ENCODE data around the gene GPX3. TPM values are rescaled to one million over a fixed set of nuclear protein-coding genes. Genes with fewer than 3 reads are reported as not detected.

GPX3 gene
- polyA plus RNA-seq, 1 of the 3 experiments (the other 2 are of a cell fraction) = 3.2 TPM

DNA sequence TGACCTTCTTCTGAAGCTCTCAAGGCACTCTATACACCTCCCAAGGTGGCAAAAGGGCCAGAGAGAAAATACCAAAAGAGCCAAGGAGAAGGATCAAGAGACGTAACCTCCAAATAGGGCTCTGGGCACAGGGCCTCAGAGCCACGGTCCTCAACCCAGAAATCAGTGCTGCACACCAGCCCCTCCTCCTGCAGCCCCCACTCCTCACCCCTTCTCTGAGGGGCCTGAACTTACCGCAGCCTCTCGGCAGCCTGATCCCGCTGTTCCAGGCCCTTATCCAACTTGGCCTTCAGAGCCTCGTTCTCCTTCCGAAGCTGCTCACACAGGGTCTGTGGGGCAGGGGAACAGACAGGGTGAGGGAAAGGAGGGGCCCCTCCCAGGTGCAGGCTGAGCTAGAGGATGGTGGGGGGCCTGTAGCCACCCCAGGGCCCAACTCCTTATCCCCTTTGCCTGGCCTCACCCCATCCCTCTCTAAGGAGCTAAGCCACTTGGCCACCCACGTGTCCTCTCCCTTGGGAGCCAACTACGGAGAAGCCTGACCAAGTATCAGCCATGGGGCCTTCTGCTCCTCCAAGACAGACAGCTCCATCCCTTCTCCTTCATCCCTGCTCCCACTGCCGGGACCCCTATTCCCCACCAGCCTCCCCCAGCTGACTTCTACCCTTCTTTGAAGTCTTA lies 31.7 kb downstream of the GPX3 start:
- Histone ChIP-seq H3K9ac (no peak overlapping the region), H3K36me3 (replicated peaks in 1 of 2; ENCODE audit: control insufficient read depth in 1 of 2, insufficient read depth in 2 of 2, low read length in 1 of 2) (peaks cover 4 to 31% of the 10 kb centered on the region in 2 experiments), H3K4me1 (ENCODE audit: control insufficient read depth in 1 of 2, insufficient read depth in 2 of 2, low read depth in 1 of 2, low read length in 1 of 2) (no peaks in the 10 kb centered on the region), H2AFZ (ENCODE audit: low read depth) (no peak overlapping the region), H3K27me3 (ENCODE audit: insufficient read depth) (no peaks in the 10 kb centered on the region), H3K79me2 (ENCODE audit: insufficient read depth) (no peaks in the 10 kb centered on the region), H3K9me3 (no peaks in the 10 kb centered on the region), H3K4me2 (no peak overlapping the region), H4K20me1 (ENCODE audit: insufficient read depth) (no peaks in the 10 kb centered on the region), H3F3A (replicated peaks; ENCODE audit: insufficient read depth) (no peaks in the 10 kb centered on the region), H3K4me3 (ENCODE audit: low read depth in 2 of 2, low read length in 1 of 2) (no peak overlapping the region; a peak in 1 of 4 replicates), H3K9me2 (no peaks in the 10 kb centered on the region), H3K27ac (ENCODE audit: low read depth in 2 of 2, low read length in 1 of 2) (no peak overlapping the region)
- 92% methylated on average over 10 of the region's 10 CpGs for WGBS (ENCODE audit: low lambda C conversion rate)
- DNase-seq = no peak
- TF ChIP-seq RAD21 (IDR thresholded peaks at IDR 0.05; ENCODE audit: low read length) = no peak
- no peak for TF ChIP-seq MXI1 (IDR thresholded peaks at IDR 0.05; ENCODE audit: low read depth, low read length)
- TF ChIP-seq TAF1 (IDR thresholded peaks at IDR 0.05; ENCODE audit: borderline replicate concordance, low read depth, low read length) = no peak
- no peak for TF ChIP-seq ELF1 (IDR thresholded peaks at IDR 0.05)
- POLR2A ChIA-PET = interaction anchor here (1.3 to 1.9 kb wide), 3 partner anchors 63 to 201 kb away, joined by 3 to 6 read pairs (median 4); partner anchors contain the start of gene GM2A
- CTCF ChIA-PET = interaction anchor here (0.6 to 13.3 kb wide), 44 partner anchors 10 to 266 kb away, joined by 3 to 441 read pairs (median 6); partner anchors contain the start of genes ANXA6, GPX3 and TNIP1

DNA sequence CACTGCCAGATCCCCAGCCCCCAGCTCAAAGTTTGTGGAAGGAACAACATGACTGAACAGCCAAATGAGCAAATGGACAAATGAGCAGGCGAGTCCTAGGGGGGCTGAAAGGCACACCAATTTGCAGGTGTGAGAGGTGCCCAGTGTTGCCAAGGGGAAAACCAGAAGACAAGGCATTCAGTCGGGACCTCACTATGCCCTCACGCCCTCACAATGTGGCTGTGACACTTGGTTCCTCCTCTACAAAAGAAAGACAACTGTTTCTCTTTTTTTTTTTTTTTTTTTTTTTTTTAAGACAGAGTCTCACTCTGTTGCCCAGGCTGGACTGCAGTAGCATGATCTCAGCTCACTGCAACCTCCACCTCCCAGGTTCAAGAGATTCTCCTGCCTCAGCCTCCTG lies 32.4 kb downstream of the GPX3 start:
- H3K9me3 ChIP-seq = no peaks in the 10 kb centered on the region
- no peak overlapping the region for H2AFZ ChIP-seq (ENCODE audit: low read depth)
- H4K20me1 ChIP-seq (ENCODE audit: insufficient read depth) = no peaks in the 10 kb centered on the region
- no peaks in the 10 kb centered on the region for H3K9me2 ChIP-seq
- no peak for DNase-seq
- H3K27me3 ChIP-seq (ENCODE audit: insufficient read depth) = no peaks in the 10 kb centered on the region
- no peak overlapping the region for H3K4me2 ChIP-seq
- H3K79me2 ChIP-seq (ENCODE audit: insufficient read depth) = no peaks in the 10 kb centered on the region
- WGBS (ENCODE audit: low lambda C conversion rate) = 91% methylated on average over 3 of the region's 3 CpGs
- ChIA-PET CTCF (interaction anchor here (1.0 to 13.3 kb wide), 21 partner anchors 13 to 265 kb away, joined by 3 to 441 read pairs (median 8); no protein-coding TSS in a partner anchor), POLR2A (interaction anchor here (1.6 to 1.9 kb wide), 2 partner anchors 62 to 65 kb away, joined by 4 to 6 read pairs; no protein-coding TSS in a partner anchor)
- no peaks in the 10 kb centered on the region for H3K4me1 ChIP-seq (ENCODE audit: control insufficient read depth in 1 of 2, insufficient read depth in 2 of 2, low read depth in 1 of 2, low read length in 1 of 2)
- H3K9ac ChIP-seq = no peak overlapping the region
- no peak overlapping the region for H3K4me3 ChIP-seq (ENCODE audit: low read depth in 2 of 2, low read length in 1 of 2)
- H3K27ac ChIP-seq (ENCODE audit: low read depth in 2 of 2, low read length in 1 of 2) = no peak overlapping the region
- H3F3A ChIP-seq (replicated peaks; ENCODE audit: insufficient read depth) = no peaks in the 10 kb centered on the region
- H3K36me3 ChIP-seq (replicated peaks in 1 of 2; ENCODE audit: control insufficient read depth in 1 of 2, insufficient read depth in 2 of 2, low read length in 1 of 2) = peaks cover 3 to 28% of the 10 kb centered on the region in 2 experiments
- TF ChIP-seq FOSL2 (IDR thresholded peaks at IDR 0.05; ENCODE audit: borderline replicate concordance, low read depth) (no peak), GABPA (IDR thresholded peaks at IDR 0.05; ENCODE audit: low read depth) (no peak), SMC3 (IDR thresholded peaks at IDR 0.05; ENCODE audit: low read depth, low read length) (no peak), EZH2phosphoT487 (IDR thresholded peaks at IDR 0.05; ENCODE audit: borderline replicate concordance, low read depth) (no peak), RXRA (IDR thresholded peaks at IDR 0.05; ENCODE audit: borderline replicate concordance, low read depth) (no peak), TEAD4 (IDR thresholded peaks at IDR 0.05; ENCODE audit: borderline replicate concordance, insufficient read depth) (no peak), YY1 (IDR thresholded peaks at IDR 0.05; ENCODE audit: low read depth) (no peak), FOXJ3 (CRISPR knock-in tag; IDR thresholded peaks at IDR 0.05) (no peak), RFX5 (IDR thresholded peaks at IDR 0.05; ENCODE audit: low read length) (no peak), JUND (IDR thresholded peaks at IDR 0.05) (no peak), RCOR1 (IDR thresholded peaks at IDR 0.05; ENCODE audit: low read length) (no peak), MXI1 (IDR thresholded peaks at IDR 0.05; ENCODE audit: low read depth, low read length) (no peak), MEF2A (IDR thresholded peaks at IDR 0.05; ENCODE audit: borderline replicate concordance, low read depth) (no peak)
- TF ChIP-seq, protein P1, sequence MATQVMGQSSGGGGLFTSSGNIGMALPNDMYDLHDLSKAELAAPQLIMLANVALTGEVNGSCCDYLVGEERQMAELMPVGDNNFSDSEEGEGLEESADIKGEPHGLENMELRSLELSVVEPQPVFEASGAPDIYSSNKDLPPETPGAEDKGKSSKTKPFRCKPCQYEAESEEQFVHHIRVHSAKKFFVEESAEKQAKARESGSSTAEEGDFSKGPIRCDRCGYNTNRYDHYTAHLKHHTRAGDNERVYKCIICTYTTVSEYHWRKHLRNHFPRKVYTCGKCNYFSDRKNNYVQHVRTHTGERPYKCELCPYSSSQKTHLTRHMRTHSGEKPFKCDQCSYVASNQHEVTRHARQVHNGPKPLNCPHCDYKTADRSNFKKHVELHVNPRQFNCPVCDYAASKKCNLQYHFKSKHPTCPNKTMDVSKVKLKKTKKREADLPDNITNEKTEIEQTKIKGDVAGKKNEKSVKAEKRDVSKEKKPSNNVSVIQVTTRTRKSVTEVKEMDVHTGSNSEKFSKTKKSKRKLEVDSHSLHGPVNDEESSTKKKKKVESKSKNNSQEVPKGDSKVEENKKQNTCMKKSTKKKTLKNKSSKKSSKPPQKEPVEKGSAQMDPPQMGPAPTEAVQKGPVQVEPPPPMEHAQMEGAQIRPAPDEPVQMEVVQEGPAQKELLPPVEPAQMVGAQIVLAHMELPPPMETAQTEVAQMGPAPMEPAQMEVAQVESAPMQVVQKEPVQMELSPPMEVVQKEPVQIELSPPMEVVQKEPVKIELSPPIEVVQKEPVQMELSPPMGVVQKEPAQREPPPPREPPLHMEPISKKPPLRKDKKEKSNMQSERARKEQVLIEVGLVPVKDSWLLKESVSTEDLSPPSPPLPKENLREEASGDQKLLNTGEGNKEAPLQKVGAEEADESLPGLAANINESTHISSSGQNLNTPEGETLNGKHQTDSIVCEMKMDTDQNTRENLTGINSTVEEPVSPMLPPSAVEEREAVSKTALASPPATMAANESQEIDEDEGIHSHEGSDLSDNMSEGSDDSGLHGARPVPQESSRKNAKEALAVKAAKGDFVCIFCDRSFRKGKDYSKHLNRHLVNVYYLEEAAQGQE (IDR thresholded peaks at IDR 0.05; ENCODE audit: low read depth, low read length) = no peak
- TF ChIP-seq, protein P2, sequence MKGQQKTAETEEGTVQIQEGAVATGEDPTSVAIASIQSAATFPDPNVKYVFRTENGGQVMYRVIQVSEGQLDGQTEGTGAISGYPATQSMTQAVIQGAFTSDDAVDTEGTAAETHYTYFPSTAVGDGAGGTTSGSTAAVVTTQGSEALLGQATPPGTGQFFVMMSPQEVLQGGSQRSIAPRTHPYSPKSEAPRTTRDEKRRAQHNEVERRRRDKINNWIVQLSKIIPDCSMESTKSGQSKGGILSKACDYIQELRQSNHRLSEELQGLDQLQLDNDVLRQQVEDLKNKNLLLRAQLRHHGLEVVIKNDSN (IDR thresholded peaks at IDR 0.05; ENCODE audit: borderline replicate concordance, low read depth) = no peak
- TF ChIP-seq, protein P3, sequence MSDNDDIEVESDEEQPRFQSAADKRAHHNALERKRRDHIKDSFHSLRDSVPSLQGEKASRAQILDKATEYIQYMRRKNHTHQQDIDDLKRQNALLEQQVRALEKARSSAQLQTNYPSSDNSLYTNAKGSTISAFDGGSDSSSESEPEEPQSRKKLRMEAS (IDR thresholded peaks at IDR 0.05; ENCODE audit: low read depth) = no peak
- TF ChIP-seq, protein P4, sequence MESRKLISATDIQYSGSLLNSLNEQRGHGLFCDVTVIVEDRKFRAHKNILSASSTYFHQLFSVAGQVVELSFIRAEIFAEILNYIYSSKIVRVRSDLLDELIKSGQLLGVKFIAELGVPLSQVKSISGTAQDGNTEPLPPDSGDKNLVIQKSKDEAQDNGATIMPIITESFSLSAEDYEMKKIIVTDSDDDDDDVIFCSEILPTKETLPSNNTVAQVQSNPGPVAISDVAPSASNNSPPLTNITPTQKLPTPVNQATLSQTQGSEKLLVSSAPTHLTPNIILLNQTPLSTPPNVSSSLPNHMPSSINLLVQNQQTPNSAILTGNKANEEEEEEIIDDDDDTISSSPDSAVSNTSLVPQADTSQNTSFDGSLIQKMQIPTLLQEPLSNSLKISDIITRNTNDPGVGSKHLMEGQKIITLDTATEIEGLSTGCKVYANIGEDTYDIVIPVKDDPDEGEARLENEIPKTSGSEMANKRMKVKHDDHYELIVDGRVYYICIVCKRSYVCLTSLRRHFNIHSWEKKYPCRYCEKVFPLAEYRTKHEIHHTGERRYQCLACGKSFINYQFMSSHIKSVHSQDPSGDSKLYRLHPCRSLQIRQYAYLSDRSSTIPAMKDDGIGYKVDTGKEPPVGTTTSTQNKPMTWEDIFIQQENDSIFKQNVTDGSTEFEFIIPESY (IDR thresholded peaks at IDR 0.05; ENCODE audit: borderline replicate concordance, low read depth) = no peak
